Bronchial epithelial cell (primary cell): ENCODE measurements around the gene XRN1. TPM values are rescaled to one million over a fixed set of nuclear protein-coding genes. Genes with fewer than 3 reads are reported as not detected.

Experiments used
- DNase-seq: peaks from one replicate; pipeline ENCODE4 v3.0.0-alpha.2; 2010; ENCODE audit warnings: low read depth
- FAIRE-seq: peaks from 2 replicates; lab custom pipeline; 2011; peaks lifted over from hg19 to GRCh38; lab: Jason Lieb, UNC
- H3K27me3 ChIP-seq: 2 replicates; pipeline ENCODE4 v1.5.1; 2011; ENCODE audit warnings: low read length; ENCODE audit not compliant: control insufficient read depth, insufficient read depth
- H3K36me3 ChIP-seq: 2 replicates; pipeline ENCODE4 v1.5.1; 2011; ENCODE audit warnings: low read length; ENCODE audit not compliant: control insufficient read depth, insufficient read depth
- H3K4me3 ChIP-seq: 2 replicates; pipeline ENCODE4 v1.5.1; 2011; ENCODE audit warnings: mild to moderate bottlenecking, low read depth, low read length, control low read depth
- total RNA-seq: library from RNA; depleted of rRNA; stranded (reverse); fragments of >200 nt; gene quantifications from 2 replicates; pipeline ENCODE4 v1.2.1, GENCODE V29; 2014
- TF ChIP-seq, protein P1 (sequence below): IDR thresholded peaks from 2 replicates; pipeline ENCODE4 v1.5.1; 2011; ENCODE audit warnings: mild to moderate bottlenecking, moderate library complexity, low read length, control low read depth, inconsistent platforms; ENCODE audit not compliant: insufficient read depth, severe bottlenecking

Gene XRN1
- total RNA-seq, 1 donor from 2014 or later: 15.0 TPM

- TF ChIP-seq, protein P1, sequence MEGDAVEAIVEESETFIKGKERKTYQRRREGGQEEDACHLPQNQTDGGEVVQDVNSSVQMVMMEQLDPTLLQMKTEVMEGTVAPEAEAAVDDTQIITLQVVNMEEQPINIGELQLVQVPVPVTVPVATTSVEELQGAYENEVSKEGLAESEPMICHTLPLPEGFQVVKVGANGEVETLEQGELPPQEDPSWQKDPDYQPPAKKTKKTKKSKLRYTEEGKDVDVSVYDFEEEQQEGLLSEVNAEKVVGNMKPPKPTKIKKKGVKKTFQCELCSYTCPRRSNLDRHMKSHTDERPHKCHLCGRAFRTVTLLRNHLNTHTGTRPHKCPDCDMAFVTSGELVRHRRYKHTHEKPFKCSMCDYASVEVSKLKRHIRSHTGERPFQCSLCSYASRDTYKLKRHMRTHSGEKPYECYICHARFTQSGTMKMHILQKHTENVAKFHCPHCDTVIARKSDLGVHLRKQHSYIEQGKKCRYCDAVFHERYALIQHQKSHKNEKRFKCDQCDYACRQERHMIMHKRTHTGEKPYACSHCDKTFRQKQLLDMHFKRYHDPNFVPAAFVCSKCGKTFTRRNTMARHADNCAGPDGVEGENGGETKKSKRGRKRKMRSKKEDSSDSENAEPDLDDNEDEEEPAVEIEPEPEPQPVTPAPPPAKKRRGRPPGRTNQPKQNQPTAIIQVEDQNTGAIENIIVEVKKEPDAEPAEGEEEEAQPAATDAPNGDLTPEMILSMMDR: no peak
- Histone ChIP-seq H3K27me3 (no peaks in the 10 kb centered on the region), H3K36me3 (no peaks in the 10 kb centered on the region), H3K4me3 (no peak overlapping the region)
- no peak for FAIRE-seq
- DNase-seq: peak; percentile 55
These were observed 184.7 kb downstream of the XRN1 start for GRCh38 chr3:142263112-142263511.

- DNase-seq: no peak
- TF ChIP-seq, protein P1: no peak
These were observed 188.5 kb downstream of the XRN1 start for GRCh38 chr3:142259359-142259758.

DNA sequence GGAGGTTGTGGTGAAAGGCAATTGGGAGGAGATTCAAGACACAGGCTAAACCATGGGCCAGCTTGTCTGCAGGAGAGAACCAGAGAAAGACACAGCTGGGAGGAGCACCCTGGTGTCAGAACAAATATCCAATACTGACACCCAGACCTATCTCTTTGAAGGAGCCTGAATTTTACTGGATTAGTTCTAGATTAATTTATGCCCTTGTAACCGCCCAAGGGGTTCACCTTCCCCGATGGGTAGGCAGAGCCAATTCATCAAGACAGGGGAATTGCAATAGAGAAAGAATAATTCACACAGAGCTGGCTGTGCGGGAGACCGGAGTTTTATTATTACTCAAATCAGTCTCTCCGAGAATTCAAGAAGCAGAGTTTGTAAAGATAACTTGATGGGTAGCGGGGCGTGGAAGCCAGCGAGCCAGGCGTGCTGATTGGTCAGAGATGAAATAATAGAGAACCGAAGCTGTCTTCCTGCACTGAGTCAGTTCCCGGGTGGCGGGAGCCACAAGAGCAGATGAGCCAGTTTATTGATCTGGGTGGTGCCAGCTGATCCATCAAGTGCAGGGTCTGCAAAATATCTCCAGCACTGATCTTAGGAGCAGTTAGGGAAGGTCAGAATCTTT is 191.0 kb downstream of the XRN1 start:
- FAIRE-seq: no peak
- Histone ChIP-seq H3K4me3 (no peak overlapping the region), H3K27me3 (no peaks in the 10 kb centered on the region), H3K36me3 (no peaks in the 10 kb centered on the region)
- TF ChIP-seq, protein P1: no peak
- DNase-seq: no peak

More at GRCh38 chr3:142259359-142259758, 188.5 kb downstream of the XRN1 start:
- no peak overlapping the region for H3K4me3 ChIP-seq
- no peak for FAIRE-seq
- H3K27me3 ChIP-seq: no peaks in the 10 kb centered on the region
- H3K36me3 ChIP-seq: no peaks in the 10 kb centered on the region

Other genes with a start within 250 kb of the XRN1 start
- 14.0 and 15.2 TPM in 2 replicates for gene GK5, start 222.5 kb downstream of the XRN1 start, total RNA-seq
- 17.3 and 22.4 TPM in 2 replicates for gene ATR, start 130.7 kb upstream of the XRN1 start, total RNA-seq
- gene PLS1, start 148.4 kb upstream of the XRN1 start, total RNA-seq: 17.1 and 26.0 TPM in 2 replicates